Measurements from ENCODE around the gene LRRC41. TPM values are rescaled to one million over a fixed set of nuclear protein-coding genes. Genes with fewer than 3 reads are reported as not detected.

Gene LRRC41
- total RNA-seq (2012; rRNA removed) = 84.5 and 93.8 TPM in 2 replicates

- peaks cover 9% of the 10 kb centered on the region for H3K36me3 ChIP-seq (ENCODE audit: insufficient read depth, low read length)
- H3K4me3 ChIP-seq (ENCODE audit: low read length) = peak within 1 kb of the TSS; percentile 84
- H3K4me1 ChIP-seq (ENCODE audit: control insufficient read depth, insufficient read depth, low read length) = peaks cover 23% of the 10 kb centered on the region
- H3K9ac ChIP-seq (ENCODE audit: low read depth, low read length) = peak within 1 kb of the TSS; percentile 100
- no peaks in the 10 kb centered on the region for H3K9me3 ChIP-seq (replicated peaks; ENCODE audit: low read length)
- peak within 1 kb of the TSS; percentile 94 for H3K4me2 ChIP-seq (ENCODE audit: low read length)
- no peaks in the 10 kb centered on the region for H3K27me3 ChIP-seq (ENCODE audit: control insufficient read depth, insufficient read depth, low read length)
Measured at GRCh38 chr1:46303038-46303871, at the start of gene LRRC41, which contains the start of gene UQCRH. TSS of gene LRRC41 (minus strand) at chr1:46303616. CDS start at chr1:46303322, 294 bp downstream. TSS of gene UQCRH (plus strand) at chr1:46303698. CDS start at chr1:46303767, 69 bp downstream.

- Histone ChIP-seq H3K4me3 (ENCODE audit: low read length) (no peak overlapping the region), H3K4me2 (ENCODE audit: low read length) (no peak overlapping the region), H3K4me1 (ENCODE audit: control insufficient read depth, insufficient read depth, low read length) (no peaks in the 10 kb centered on the region), H3K27me3 (ENCODE audit: control insufficient read depth, insufficient read depth, low read length) (no peaks in the 10 kb centered on the region), H3K36me3 (ENCODE audit: insufficient read depth, low read length) (peaks cover 54% of the 10 kb centered on the region), H3K9me3 (replicated peaks; ENCODE audit: low read length) (no peaks in the 10 kb centered on the region), H3K9ac (ENCODE audit: low read depth, low read length) (no peak overlapping the region)
Measured at GRCh38 chr1:46352363-46352762, 48.9 kb upstream of the LRRC41 start.

DNA sequence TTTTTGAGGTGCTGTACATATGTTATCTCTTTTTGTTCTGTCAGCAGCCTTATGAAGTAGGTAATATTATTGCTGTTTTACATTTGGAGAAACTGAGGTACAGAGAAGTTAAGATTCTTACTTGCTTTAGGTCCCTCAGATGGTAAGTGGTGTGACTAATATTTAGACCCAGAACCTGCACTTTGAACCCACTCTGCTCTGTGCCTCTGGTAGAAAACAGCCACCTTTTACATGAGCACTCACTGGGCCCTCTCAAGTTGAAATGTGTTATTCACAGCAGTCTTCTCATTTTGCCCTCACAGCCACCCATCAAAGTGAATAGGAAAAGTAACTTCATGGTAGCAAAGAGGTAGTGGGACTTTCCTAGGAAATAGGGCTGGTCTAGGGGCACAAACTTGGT lies 41.9 kb upstream of the LRRC41 start:
- Histone ChIP-seq H3K4me1 (ENCODE audit: control insufficient read depth, insufficient read depth, low read length) (peaks cover 11% of the 10 kb centered on the region), H3K36me3 (ENCODE audit: insufficient read depth, low read length) (peaks cover 42% of the 10 kb centered on the region), H3K4me3 (ENCODE audit: low read length) (no peak overlapping the region), H3K27me3 (ENCODE audit: control insufficient read depth, insufficient read depth, low read length) (no peaks in the 10 kb centered on the region), H3K4me2 (ENCODE audit: low read length) (no peak overlapping the region), H3K9me3 (replicated peaks; ENCODE audit: low read length) (no peaks in the 10 kb centered on the region), H3K9ac (ENCODE audit: low read depth, low read length) (no peak overlapping the region)

GRCh38 chr1:46344481-46344880 lies 41.1 kb upstream of the LRRC41 start:
- Histone ChIP-seq H3K36me3 (ENCODE audit: insufficient read depth, low read length) (peaks cover 34% of the 10 kb centered on the region), H3K4me1 (ENCODE audit: control insufficient read depth, insufficient read depth, low read length) (peaks cover 16% of the 10 kb centered on the region), H3K9ac (ENCODE audit: low read depth, low read length) (no peak overlapping the region), H3K9me3 (replicated peaks; ENCODE audit: low read length) (no peaks in the 10 kb centered on the region), H3K27me3 (ENCODE audit: control insufficient read depth, insufficient read depth, low read length) (no peaks in the 10 kb centered on the region), H3K4me2 (ENCODE audit: low read length) (no peak overlapping the region), H3K4me3 (ENCODE audit: low read length) (no peak overlapping the region)

- H3K27me3 ChIP-seq (ENCODE audit: control insufficient read depth, insufficient read depth, low read length) = no peaks in the 10 kb centered on the region
- H3K9me3 ChIP-seq (replicated peaks; ENCODE audit: low read length) = no peaks in the 10 kb centered on the region
- peaks cover 18% of the 10 kb centered on the region for H3K4me1 ChIP-seq (ENCODE audit: control insufficient read depth, insufficient read depth, low read length)
- H3K4me3 ChIP-seq (ENCODE audit: low read length) = no peak overlapping the region
- peaks cover 32% of the 10 kb centered on the region for H3K36me3 ChIP-seq (ENCODE audit: insufficient read depth, low read length)
- H3K9ac ChIP-seq (ENCODE audit: low read depth, low read length) = no peak overlapping the region
- H3K4me2 ChIP-seq (ENCODE audit: low read length) = no peak overlapping the region
Measured at GRCh38 chr1:46343705-46344104, 40.3 kb upstream of the LRRC41 start.

DNA sequence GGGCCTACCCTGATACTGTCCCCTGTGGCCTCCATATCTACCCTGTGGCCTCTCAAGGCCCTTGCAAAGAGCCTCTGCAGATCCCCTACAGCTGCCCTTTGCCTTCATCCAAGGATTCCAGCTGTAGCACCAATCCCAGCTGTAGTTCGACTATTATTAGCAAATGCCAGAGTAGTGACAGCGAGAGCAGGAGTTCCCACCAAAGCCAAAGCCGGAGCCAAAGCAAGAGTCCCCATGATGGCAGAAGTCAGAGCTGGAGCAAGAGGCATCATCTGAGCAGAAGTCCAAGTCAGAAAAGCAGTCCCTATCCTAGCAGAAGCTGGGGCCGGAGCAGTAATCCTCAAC lies 39.9 kb upstream of the LRRC41 start:
- H3K4me1 ChIP-seq (ENCODE audit: control insufficient read depth, insufficient read depth, low read length) = peaks cover 18% of the 10 kb centered on the region
- no peaks in the 10 kb centered on the region for H3K27me3 ChIP-seq (ENCODE audit: control insufficient read depth, insufficient read depth, low read length)
- no peak overlapping the region for H3K9ac ChIP-seq (ENCODE audit: low read depth, low read length)
- H3K4me3 ChIP-seq (ENCODE audit: low read length) = no peak overlapping the region
- H3K4me2 ChIP-seq (ENCODE audit: low read length) = no peak overlapping the region
- no peaks in the 10 kb centered on the region for H3K9me3 ChIP-seq (replicated peaks; ENCODE audit: low read length)
- H3K36me3 ChIP-seq (ENCODE audit: insufficient read depth, low read length) = peaks cover 32% of the 10 kb centered on the region

- peaks cover 18% of the 10 kb centered on the region for H3K4me1 ChIP-seq (ENCODE audit: control insufficient read depth, insufficient read depth, low read length)
Measured at GRCh38 chr1:46342677-46343350, 39.4 kb upstream of the LRRC41 start.

GRCh38 chr1:46342084-46342656 lies 38.8 kb upstream of the LRRC41 start:
- Histone ChIP-seq H3K36me3 (ENCODE audit: insufficient read depth, low read length) (peaks cover 27% of the 10 kb centered on the region), H3K4me2 (ENCODE audit: low read length) (peak overlapping the region; percentile 91), H3K9me3 (replicated peaks; ENCODE audit: low read length) (no peaks in the 10 kb centered on the region), H3K27me3 (ENCODE audit: control insufficient read depth, insufficient read depth, low read length) (no peaks in the 10 kb centered on the region), H3K9ac (ENCODE audit: low read depth, low read length) (peak overlapping the region; percentile 92), H3K4me3 (ENCODE audit: low read length) (peak overlapping the region; percentile 81), H3K4me1 (ENCODE audit: control insufficient read depth, insufficient read depth, low read length) (peaks cover 18% of the 10 kb centered on the region)

More at GRCh38 chr1:46342677-46343350, 39.4 kb upstream of the LRRC41 start:
- Histone ChIP-seq H3K4me3 (ENCODE audit: low read length) (no peak overlapping the region), H3K27me3 (ENCODE audit: control insufficient read depth, insufficient read depth, low read length) (no peaks in the 10 kb centered on the region), H3K9me3 (replicated peaks; ENCODE audit: low read length) (no peaks in the 10 kb centered on the region), H3K9ac (ENCODE audit: low read depth, low read length) (peak overlapping the region; percentile 23), H3K4me2 (ENCODE audit: low read length) (peak overlapping the region; percentile 91), H3K36me3 (ENCODE audit: insufficient read depth, low read length) (peaks cover 32% of the 10 kb centered on the region)

GRCh38 chr1:46341222-46342083 lies 38.0 kb upstream of the LRRC41 start:
- Histone ChIP-seq H3K4me3 (ENCODE audit: low read length) (peak overlapping the region; percentile 81), H3K9me3 (replicated peaks; ENCODE audit: low read length) (no peaks in the 10 kb centered on the region), H3K27me3 (ENCODE audit: control insufficient read depth, insufficient read depth, low read length) (no peaks in the 10 kb centered on the region), H3K9ac (ENCODE audit: low read depth, low read length) (peak overlapping the region; percentile 92), H3K4me1 (ENCODE audit: control insufficient read depth, insufficient read depth, low read length) (peaks cover 18% of the 10 kb centered on the region), H3K36me3 (ENCODE audit: insufficient read depth, low read length) (peaks cover 23% of the 10 kb centered on the region), H3K4me2 (ENCODE audit: low read length) (peak overlapping the region; percentile 91)

DNA sequence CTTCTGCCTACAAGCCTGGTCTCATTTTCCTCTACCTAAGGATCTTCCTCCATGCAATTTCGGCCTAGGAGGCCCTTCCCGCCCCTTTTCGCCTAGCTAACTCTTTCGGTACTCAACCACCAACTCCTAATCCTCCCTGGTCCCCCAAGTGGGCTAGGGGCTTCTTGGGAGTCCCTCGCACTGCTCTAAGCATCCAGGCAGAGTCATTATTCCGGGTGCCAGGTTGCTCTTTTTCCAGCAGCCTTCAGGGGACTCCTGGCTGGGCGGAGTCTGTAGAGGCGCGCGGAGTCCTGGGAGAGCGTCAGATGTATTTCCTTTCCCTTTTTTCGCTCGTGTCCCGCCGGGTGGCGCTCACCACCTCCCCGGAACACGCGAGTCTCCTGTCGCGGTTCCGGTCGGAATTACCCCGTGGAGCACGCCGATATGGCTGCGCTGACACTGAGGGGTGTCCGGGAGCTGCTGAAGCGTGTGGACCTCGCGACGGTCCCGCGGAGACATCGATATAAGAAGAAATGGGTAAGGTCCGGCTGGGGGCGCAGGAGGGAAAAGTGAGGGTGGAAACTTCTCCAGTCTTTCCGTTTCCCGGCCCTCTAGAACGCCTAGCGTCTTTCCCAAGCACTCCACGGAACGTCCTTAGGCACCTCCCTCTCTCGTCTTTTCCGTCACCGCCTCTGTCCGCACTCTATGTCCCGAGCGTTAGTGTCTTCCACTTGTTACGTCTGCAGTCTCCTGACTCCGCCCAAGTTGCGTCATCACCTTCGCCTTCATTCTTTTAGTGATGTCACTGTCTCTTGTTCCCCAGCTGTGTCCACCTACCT lies 37.2 kb upstream of the LRRC41 start, which contains the start of gene NSUN4:
Gene NSUN4, plus strand, starts transcription at position 404 of the 818 bp plus-strand sequence. Its CDS starts 20 bp downstream, at position 424.
- Histone ChIP-seq H3K9ac (ENCODE audit: low read depth, low read length) (peak within 1 kb of the TSS; percentile 92), H3K27me3 (ENCODE audit: control insufficient read depth, insufficient read depth, low read length) (no peaks in the 10 kb centered on the region), H3K36me3 (ENCODE audit: insufficient read depth, low read length) (peaks cover 23% of the 10 kb centered on the region), H3K4me2 (ENCODE audit: low read length) (peak within 1 kb of the TSS; percentile 91), H3K4me3 (ENCODE audit: low read length) (peak within 1 kb of the TSS; percentile 81), H3K4me1 (ENCODE audit: control insufficient read depth, insufficient read depth, low read length) (peaks cover 18% of the 10 kb centered on the region), H3K9me3 (replicated peaks; ENCODE audit: low read length) (no peaks in the 10 kb centered on the region)

Data from skeletal muscle satellite cell (primary cell).